Osteoblast (primary cell): ENCODE results near the gene MUC5AC. TPM values are rescaled to one million over a fixed set of nuclear protein-coding genes. Genes with fewer than 3 reads are reported as not detected.

ENCODE experiments used
- DNase-seq: peaks from one replicate; pipeline ENCODE4 v3.0.0; 2011; ENCODE audit warnings: low spot score, mixed read lengths; ENCODE audit not compliant: insufficient read length; ENCODE audit errors: missing footprints
- H2AFZ ChIP-seq: 2 replicates; pipeline ENCODE4 v1.6.0; 2011; ENCODE audit warnings: mild to moderate bottlenecking, low read length
- H3K27ac ChIP-seq: 2 replicates; pipeline ENCODE4 v1.5.1; 2011; ENCODE audit warnings: mild to moderate bottlenecking, low read depth, low read length, moderate library complexity
- H3K27me3 ChIP-seq: 2 replicates; pipeline ENCODE4 v1.6.0; 2012; ENCODE audit warnings: mild to moderate bottlenecking, control low read depth, inconsistent platforms, low read length, moderate library complexity; ENCODE audit not compliant: insufficient read depth
- H3K36me3 ChIP-seq: 2 replicates; pipeline ENCODE4 v1.5.1; 2011; ENCODE audit warnings: mild to moderate bottlenecking, low read length, control low read depth, moderate library complexity; ENCODE audit not compliant: insufficient read depth
- H3K4me1 ChIP-seq: 2 replicates; pipeline ENCODE4 v1.5.1; 2011; ENCODE audit warnings: mild to moderate bottlenecking, low read length, control low read depth, moderate library complexity; ENCODE audit not compliant: insufficient read depth
- H3K4me2 ChIP-seq: 2 replicates; pipeline ENCODE4 v1.6.0; 2011; ENCODE audit warnings: mild to moderate bottlenecking, low read length; ENCODE audit not compliant: insufficient read depth
- H3K4me3 ChIP-seq: fragments of 200-600 bp; sonication (generic); 3 replicates; pipeline ENCODE4 v1.5.1; 2012; ENCODE audit warnings: mild to moderate bottlenecking, low read length, inconsistent platforms; ENCODE audit not compliant: insufficient read depth
- H3K79me2 ChIP-seq: 2 replicates; pipeline ENCODE4 v1.6.0; 2012; ENCODE audit warnings: mild to moderate bottlenecking, low read length, control low read depth, inconsistent platforms; ENCODE audit not compliant: insufficient read depth
- H3K9me3 ChIP-seq: 2 replicates; pipeline ENCODE4 v1.5.1; 2011; ENCODE audit warnings: low read depth, low read length, control low read depth
- H4K20me1 ChIP-seq: 2 replicates; pipeline ENCODE4 v1.6.0; 2012; ENCODE audit warnings: mild to moderate bottlenecking, low read length, control low read depth; ENCODE audit not compliant: insufficient read depth
- CTCF ChIP-seq: IDR thresholded peaks from 2 replicates; pipeline ENCODE4 v1.5.1; 2011; ENCODE audit warnings: mild to moderate bottlenecking, low read depth, low read length, moderate library complexity; ENCODE audit errors: extremely low read depth
- total RNA-seq: library from RNA; depleted of rRNA; stranded (reverse); fragments of >200 nt; gene quantifications from 2 replicates; pipeline ENCODE4 v1.2.3, GENCODE V29; 2012

Gene MUC5AC
- total RNA-seq, 1 donor = not detected

GRCh38 chr11:1151366-1152315, 6.1 kb upstream of the MUC5AC start:
- Histone ChIP-seq H3K9me3 (no peaks in the 10 kb centered on the region), H3K79me2 (no peaks in the 10 kb centered on the region), H3K4me3 (no peak overlapping the region), H4K20me1 (no peaks in the 10 kb centered on the region), H3K36me3 (no peaks in the 10 kb centered on the region), H2AFZ (peak overlapping the region; percentile 73), H3K27me3 (peaks cover under 1% of the 10 kb centered on the region), H3K27ac (peak overlapping the region; percentile 83), H3K4me2 (peak overlapping the region; percentile 49), H3K4me1 (peaks cover 37% of the 10 kb centered on the region)
- no peak for TF ChIP-seq CTCF
- DNase-seq = peak; percentile 78

- Histone ChIP-seq H3K9me3 (no peaks in the 10 kb centered on the region), H3K4me3 (no peak overlapping the region), H4K20me1 (no peaks in the 10 kb centered on the region), H2AFZ (no peak overlapping the region), H3K4me2 (no peak overlapping the region), H3K79me2 (no peaks in the 10 kb centered on the region), H3K27ac (peak overlapping the region; percentile 56), H3K27me3 (peaks cover 5% of the 10 kb centered on the region), H3K4me1 (peaks cover 37% of the 10 kb centered on the region), H3K36me3 (no peaks in the 10 kb centered on the region)
- peak; percentile 84 for DNase-seq
- no peak for TF ChIP-seq CTCF
Observed at GRCh38 chr11:1152316-1153104, 5.2 kb upstream of the MUC5AC start.

GRCh38 chr11:1153105-1153950, 4.4 kb upstream of the MUC5AC start:
- no peak for TF ChIP-seq CTCF
- Histone ChIP-seq H3K4me1 (peaks cover 37% of the 10 kb centered on the region), H3K27me3 (peaks cover 5% of the 10 kb centered on the region), H3K79me2 (no peaks in the 10 kb centered on the region), H2AFZ (peak overlapping the region; percentile 51), H3K27ac (peak overlapping the region; percentile 92), H4K20me1 (no peaks in the 10 kb centered on the region), H3K4me2 (peak overlapping the region; percentile 43), H3K9me3 (no peaks in the 10 kb centered on the region), H3K4me3 (no peak overlapping the region), H3K36me3 (no peaks in the 10 kb centered on the region)
- DNase-seq = peak; percentile 73
